ENCODE data around the gene RBM28. TPM values are rescaled to one million over a fixed set of nuclear protein-coding genes. Genes with fewer than 3 reads are reported as not detected.

RBM28 gene
- polyA plus RNA-seq, 1 experiment, result 14.8 TPM

GRCh38 chr7:128373606-128374005 is 29.9 kb upstream of the RBM28 start:
- DNase-seq (ENCODE audit: low read depth), result no peak
- TF ChIP-seq CTCF (IDR thresholded peaks at IDR 0.05; ENCODE audit: insufficient read depth, low read depth, low read length), result no peak
- Histone ChIP-seq H3K36me3 (ENCODE audit: control insufficient read depth, insufficient read depth, low read length) (no peaks in the 10 kb centered on the region), H3K4me3 (ENCODE audit: low read depth, low read length) (no peak overlapping the region), H3K27me3 (ENCODE audit: control insufficient read depth, insufficient read depth, low read length) (peaks cover 3% of the 10 kb centered on the region)
- POLR2A ChIA-PET, result no interaction called here
- CTCF ChIA-PET, result interaction anchor here (0.6 to 7.1 kb wide), 6 partner anchors 9 to 86 kb away, joined by 3 to 45 read pairs (median 6); no protein-coding TSS in a partner anchor

- H3K36me3 ChIP-seq (ENCODE audit: control insufficient read depth, insufficient read depth, low read length), result no peaks in the 10 kb centered on the region
- no peak for DNase-seq (ENCODE audit: low read depth)
- CTCF ChIA-PET, result interaction anchor here (2.4 to 7.1 kb wide), 2 partner anchors 11 to 17 kb away, joined by 15 to 45 read pairs; no protein-coding TSS in a partner anchor
- POLR2A ChIA-PET, result no interaction called here
- no peak overlapping the region for H3K4me3 ChIP-seq (ENCODE audit: low read depth, low read length)
- peaks cover 9% of the 10 kb centered on the region for H3K27me3 ChIP-seq (ENCODE audit: control insufficient read depth, insufficient read depth, low read length)
- no peak for TF ChIP-seq CTCF (IDR thresholded peaks at IDR 0.05; ENCODE audit: insufficient read depth, low read depth, low read length)
Measured at GRCh38 chr7:128370491-128370890, 26.8 kb upstream of the RBM28 start.

- Histone ChIP-seq H3K4me3 (ENCODE audit: low read depth, low read length) (no peak overlapping the region), H3K36me3 (ENCODE audit: control insufficient read depth, insufficient read depth, low read length) (no peaks in the 10 kb centered on the region), H3K27me3 (ENCODE audit: control insufficient read depth, insufficient read depth, low read length) (peaks cover 22% of the 10 kb centered on the region)
- POLR2A ChIA-PET, result no interaction called here
- CTCF ChIA-PET, result interaction anchor here (2.6 kb wide), 1 partner anchor 19 kb away, joined by 8 read pairs; no protein-coding TSS in a partner anchor
- DNase-seq (ENCODE audit: low read depth), result no peak
- TF ChIP-seq CTCF (IDR thresholded peaks at IDR 0.05; ENCODE audit: insufficient read depth, low read depth, low read length), result no peak
Measured at GRCh38 chr7:128366986-128367385, 23.3 kb upstream of the RBM28 start.

GRCh38 chr7:128366300-128366699 is 22.6 kb upstream of the RBM28 start:
- no peak for TF ChIP-seq CTCF (IDR thresholded peaks at IDR 0.05; ENCODE audit: insufficient read depth, low read depth, low read length)
- no peak for DNase-seq (ENCODE audit: low read depth)
- H3K4me3 ChIP-seq (ENCODE audit: low read depth, low read length), result no peak overlapping the region
- POLR2A ChIA-PET, result no interaction called here
- peaks cover 24% of the 10 kb centered on the region for H3K27me3 ChIP-seq (ENCODE audit: control insufficient read depth, insufficient read depth, low read length)
- CTCF ChIA-PET, result interaction anchor here (2.6 kb wide), 1 partner anchor 19 kb away, joined by 8 read pairs; no protein-coding TSS in a partner anchor
- H3K36me3 ChIP-seq (ENCODE audit: control insufficient read depth, insufficient read depth, low read length), result no peaks in the 10 kb centered on the region

- DNase-seq (ENCODE audit: low read depth), result no peak
- Histone ChIP-seq H3K27me3 (ENCODE audit: control insufficient read depth, insufficient read depth, low read length) (peaks cover 30% of the 10 kb centered on the region), H3K36me3 (ENCODE audit: control insufficient read depth, insufficient read depth, low read length) (no peaks in the 10 kb centered on the region), H3K4me3 (ENCODE audit: low read depth, low read length) (no peak overlapping the region)
- CTCF ChIA-PET, result interaction anchor here (2.6 kb wide), 1 partner anchor 18 kb away, joined by 8 read pairs; no protein-coding TSS in a partner anchor
- POLR2A ChIA-PET, result no interaction called here
- no peak for TF ChIP-seq CTCF (IDR thresholded peaks at IDR 0.05; ENCODE audit: insufficient read depth, low read depth, low read length)
Measured at GRCh38 chr7:128365432-128365831, 21.7 kb upstream of the RBM28 start.
